Putamen (tissue), 1 donor: ENCODE data around the gene PRICKLE1.

Experiments
- DNase-seq: peaks from one replicate; pipeline ENCODE4 v3.0.0-alpha.2; 2016; ENCODE audit warnings: low spot score

The PRICKLE1 gene

DNA sequence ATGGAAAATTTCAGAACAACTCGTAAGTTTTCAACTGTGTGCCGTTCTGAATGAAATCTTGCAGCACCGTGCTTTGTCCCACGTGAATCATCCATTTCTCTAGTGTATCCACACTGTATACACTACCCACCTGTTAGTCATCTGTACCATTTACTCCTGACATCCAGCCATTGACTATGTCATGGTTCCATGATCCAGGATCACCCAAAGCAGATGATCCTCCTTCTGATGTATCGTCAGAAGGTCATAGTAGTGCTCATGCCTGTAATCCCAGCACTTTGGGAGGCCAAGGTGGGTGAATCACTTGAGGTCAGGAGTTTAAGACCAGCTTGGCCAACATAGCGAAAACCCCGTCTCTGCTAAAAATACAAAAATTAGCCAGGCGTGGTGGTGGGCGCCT is 140.7 kb downstream of the PRICKLE1 start:
- DNase-seq = no peak

DNA sequence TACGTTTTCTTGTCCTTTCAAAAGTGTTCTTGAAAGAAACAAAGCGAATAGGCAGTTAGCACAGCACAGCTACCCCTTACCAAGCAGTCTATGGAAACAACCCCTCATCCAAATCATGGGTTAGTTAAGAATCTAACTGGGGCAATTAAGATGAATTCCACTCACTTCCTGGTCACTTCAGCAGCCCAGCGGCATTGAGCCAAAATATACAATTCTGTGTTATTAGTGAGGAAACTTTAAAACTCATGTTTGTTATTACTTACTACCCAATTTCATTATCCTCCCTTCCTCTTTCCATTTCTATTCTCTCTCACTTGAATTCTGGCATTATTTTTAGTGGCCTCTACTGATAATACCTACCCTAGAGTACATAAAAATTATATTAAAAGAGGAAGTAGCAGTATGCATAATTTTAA is 142.2 kb downstream of the PRICKLE1 start:
- no peak for DNase-seq

DNA sequence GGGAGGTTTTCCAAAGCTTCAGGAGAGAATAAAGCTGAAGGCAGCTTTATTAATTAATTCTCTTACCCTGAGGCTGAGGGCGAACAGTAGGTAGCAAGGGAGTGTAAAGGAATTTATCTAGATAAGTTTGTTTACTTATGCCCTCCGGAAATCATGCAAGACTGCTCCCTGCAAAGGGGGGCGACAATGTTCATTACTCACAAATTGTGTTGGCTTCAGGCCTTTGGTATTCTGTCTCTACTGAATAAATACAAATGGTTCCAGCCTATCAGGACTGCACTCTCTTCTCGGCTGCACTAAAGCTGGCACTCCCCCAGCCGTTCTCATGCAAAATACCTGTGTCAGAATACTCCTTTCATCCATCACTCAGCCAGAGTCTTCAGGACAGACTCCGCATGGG is 142.8 kb downstream of the PRICKLE1 start:
- no peak for DNase-seq

DNA sequence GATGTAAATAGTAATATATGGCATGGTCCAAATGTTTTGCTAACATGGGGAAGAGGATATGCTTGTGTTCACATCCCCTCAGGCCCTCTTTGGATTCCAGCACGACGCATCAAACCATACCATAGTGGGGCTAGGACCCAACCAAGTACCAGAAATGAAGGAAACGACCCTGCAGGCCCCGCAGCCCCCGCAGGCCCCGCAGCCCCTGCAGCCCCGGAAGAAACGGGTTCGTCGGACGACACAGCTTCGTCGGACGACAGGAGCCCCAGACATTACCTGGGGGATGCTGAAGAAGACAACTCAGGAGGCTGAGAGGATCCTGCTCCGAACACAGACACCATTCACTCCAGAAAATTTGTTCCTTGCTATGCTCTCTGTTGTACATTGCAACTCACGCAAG is 143.7 kb downstream of the PRICKLE1 start:
- no peak for DNase-seq

DNA sequence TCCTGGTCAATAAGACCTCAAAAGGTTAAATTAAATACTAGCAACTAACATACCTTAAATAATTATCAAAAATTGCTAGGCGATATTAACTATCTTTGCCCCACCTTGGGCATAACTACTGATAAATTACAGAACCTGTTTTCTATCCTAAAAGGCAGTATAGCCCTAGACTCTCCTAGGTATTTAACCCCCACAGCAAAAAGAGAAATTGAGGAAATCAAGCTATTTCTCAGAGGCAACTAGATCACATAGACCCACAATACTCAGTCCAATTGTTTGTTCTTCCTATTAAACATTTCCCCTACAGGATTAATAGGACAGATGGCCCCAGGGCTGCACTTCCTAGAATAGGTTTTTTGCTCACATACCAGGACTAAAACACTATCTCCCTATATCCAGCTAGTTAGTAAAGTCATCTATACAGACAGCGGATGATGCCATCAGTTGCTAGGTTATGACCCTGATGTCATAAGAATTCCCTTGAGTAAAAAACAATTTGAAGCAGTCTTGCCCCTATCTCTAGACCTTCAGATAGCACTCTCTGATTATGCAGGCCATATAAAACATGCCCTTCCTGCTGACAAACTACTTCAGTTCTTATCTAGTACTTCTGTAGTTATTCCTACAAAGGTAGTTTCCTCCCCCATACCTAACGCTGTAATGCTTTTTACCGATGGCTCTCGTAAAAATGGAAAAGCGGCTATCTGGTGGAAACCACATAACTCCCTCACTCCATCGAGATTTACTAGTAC is 145.2 kb downstream of the PRICKLE1 start:
- DNase-seq = no peak

DNA sequence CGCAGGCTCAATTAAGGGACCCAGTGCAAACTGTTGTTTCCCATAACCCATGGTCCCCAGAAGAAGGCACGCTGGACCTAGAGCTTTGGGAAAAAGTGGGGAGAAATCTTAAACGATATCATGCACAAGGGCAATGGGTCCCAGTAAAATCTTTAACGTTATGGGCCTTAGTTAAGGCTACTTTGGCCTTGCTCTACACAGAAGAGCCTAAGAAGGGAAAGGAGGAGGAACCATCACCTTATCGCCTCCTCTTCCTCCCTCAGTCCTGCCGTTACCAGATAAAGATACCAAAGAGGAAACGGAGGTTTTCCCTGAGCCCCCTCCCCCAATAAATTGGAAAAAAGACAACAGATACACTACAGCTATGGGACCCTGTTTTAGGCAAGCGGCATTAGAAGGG is 146.7 kb downstream of the PRICKLE1 start:
- DNase-seq = no peak

DNA sequence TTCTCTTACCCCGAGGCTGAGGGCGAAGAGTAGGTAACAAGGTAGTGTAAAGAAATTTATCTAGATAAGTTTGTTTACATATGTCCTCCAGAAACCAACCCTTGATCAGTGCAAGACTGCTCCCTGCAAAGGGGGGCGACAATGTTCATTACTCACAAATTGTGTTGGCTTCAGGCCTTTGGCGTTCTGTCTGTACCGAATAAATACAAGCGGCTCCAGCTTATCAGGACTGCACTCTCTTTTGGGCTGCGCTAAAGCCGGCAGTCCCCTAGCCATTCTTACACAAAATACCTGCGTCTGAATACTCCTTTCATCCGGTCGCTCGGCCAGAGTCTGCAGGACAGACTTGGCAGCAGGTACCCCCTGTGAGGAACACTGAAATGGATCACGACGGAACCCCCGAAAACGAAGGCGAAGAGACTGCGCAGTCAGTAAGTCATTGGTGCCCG is 147.2 kb downstream of the PRICKLE1 start:
- DNase-seq = no peak

DNA sequence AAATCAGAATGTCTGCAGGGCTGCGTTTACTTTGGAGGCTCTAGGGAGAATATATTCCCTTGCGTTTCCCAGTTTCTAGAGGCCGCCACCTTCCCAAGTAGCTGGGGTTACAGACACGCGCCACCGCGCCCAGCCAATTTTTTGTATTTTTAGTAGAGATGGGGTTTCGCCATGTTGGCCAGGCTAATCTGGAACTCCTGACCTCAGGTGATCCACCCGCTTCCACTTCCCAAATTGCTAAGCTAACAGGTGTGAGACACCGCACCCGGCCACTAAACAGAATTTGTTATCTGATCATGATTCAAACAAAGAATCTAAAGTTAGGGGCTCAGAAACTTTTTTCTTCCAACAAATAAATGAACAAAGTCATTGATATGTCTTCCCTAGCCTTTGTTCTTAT is 148.9 kb downstream of the PRICKLE1 start:
- no peak for DNase-seq

DNA sequence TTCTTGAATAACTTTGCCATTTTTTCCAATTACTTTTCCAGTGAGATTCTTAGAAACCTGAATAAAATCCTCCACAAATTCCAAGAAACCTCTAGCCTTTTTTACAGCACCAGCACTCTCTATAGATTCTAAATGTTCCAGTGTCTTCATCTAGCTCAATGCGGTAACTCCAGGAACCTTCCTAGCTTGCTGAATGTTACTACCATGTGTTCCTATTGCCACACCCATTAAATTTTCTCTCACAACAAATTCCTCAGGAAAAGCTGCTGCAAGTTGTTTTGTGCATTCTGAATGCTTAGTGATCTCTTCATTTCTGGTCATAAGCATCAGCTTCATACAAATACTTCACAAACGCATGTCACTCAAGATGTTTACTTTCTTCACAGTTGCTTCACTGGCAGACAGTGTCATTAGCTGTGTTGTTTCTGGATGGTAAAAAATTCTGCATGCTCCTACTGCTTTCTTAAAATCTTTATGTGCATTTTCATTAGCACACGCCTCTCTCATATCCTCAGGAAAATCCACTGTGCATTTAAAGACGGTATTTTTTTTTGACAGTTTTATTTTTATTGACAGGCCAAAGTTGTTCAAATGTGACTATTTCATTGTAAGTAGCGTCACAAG is 156.9 kb downstream of the PRICKLE1 start:
- no peak for DNase-seq

DNA sequence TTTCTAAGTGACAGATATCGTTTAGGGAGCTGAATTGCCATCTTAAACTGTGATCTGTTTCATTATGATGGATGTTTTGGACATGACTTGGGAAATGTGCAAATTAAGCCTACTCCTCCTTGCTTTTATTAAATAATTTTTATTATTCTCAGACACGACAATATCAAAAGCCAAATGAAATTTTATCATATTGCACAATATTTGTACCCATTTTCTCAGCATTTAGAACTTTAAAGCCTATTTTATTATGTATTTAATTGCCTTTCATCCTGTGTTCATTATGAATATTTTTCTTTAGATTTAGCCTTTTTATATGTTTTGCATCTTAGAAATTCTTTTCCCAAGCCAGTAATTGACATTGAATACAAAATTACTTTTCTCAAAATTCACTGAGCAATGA is 160.7 kb downstream of the PRICKLE1 start:
- DNase-seq = no peak

DNA sequence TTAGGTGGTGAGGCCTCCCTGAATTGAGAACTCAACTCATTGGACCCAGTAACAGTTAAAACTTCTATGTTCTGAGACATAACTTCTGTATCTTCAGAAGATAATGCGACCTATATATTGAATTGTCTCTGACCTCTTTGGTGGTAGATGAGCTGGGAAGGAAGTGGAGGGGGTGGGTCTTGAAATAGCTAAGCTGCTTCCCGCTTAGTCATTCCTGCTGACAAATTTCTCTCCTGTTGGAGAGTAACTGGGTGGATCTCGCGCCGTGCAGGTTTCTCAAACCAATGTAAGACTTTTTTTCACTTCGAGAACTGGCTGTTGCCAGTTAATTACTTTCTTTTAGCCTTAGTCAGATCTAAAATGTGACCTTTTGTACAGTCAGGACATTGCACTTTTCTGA is 162.8 kb downstream of the PRICKLE1 start:
- DNase-seq = peak; percentile 40

DNA sequence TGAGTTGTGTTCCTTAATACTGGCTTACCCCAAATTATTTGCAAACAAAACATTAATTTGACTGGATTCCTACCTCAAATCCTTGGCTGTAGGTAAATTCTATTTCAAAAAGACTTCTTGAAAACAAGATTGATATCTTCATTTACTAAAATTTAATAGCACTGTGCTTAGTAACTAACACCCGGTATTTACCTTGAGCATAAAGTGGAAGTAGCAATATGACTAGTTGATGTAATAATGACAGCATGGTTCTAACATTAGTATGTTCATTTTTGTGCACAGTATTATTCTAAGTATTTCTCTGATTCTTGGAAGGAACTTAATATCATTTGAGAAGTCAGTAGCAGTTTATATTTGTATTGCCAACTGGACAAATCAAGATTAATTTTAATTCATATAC is 166.8 kb downstream of the PRICKLE1 start:
- no peak for DNase-seq

DNA sequence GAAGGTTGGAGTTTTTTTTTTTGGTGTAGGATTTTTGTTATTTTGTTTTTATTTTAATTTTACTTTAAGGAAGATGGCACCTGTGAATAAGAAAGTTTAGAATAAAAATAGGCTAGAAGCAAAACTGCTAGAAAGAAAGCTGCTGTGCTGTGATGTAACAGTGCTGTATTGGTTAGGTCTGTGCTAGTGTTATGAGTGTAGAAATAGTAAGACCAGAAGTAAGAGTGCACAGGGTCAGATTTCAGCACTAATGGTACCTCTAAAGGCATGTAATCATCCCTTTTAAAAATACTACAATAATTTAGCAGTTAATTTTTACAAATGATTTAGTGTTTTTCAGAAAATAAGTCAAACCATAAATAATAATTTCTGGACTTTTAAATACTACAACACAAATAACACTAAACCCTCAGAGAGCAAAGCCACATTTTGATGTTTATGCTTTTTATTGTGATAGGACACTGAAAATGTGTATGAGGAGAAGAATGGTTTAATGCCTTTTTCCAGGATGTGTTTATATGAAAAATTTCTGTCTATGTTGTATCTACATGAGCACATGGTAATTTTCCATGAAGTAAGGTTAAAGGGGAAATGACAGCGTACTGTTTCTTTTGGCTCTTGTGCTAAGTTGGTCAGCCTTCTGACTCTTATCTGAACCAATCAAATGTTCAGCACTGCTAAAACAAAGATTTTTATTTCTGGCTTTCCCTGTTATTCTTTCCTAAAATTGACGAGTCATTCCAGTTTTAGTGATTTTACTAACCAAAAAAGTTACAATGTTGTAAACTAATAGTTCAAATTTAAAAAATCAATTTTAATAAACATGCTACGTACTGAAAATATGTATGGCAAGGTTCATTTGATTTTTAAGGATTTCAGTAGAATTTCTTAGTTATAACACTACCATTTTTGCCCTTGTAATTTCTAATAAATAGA is 167.4 kb downstream of the PRICKLE1 start:
- DNase-seq = peak; percentile 9

DNA sequence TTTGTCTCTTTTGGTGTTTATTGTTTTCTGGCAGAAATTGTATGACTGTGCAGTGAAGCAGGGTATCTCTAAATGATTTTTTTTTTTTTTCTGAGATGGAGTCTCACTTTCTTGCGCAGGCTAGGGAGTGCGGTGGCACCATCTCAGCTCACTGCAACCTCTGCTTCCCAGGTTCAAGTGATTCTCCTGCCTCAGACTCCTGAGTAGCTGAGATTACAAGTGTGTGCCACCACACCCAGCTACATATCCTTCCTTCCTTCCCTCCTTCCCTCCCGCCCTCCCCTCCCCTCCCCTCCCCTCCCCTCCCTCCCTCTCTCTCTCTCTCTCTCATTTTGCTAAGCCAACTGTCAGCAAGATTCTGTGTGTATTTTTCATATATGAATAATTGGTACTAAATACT is 169.2 kb downstream of the PRICKLE1 start:
- no peak for DNase-seq

DNA sequence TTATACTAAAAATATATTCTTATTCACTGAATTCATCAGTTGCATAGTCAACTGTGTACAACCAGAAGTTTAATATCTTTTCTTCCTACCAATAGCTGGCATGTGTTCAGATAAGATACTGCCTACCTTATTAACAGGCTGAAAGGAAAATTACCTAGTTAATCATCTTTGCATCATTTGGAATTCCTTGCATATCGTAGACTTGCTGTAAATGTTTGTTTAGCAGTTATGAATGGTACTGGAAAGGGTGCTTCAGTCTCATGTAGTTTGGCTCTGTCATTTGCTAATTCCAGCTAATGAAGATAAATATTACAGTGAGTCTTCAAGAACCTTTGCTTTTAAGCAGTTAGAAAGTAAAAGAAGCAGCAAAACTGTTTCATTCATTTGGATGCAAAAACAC is 179.2 kb downstream of the PRICKLE1 start:
- no peak for DNase-seq

DNA sequence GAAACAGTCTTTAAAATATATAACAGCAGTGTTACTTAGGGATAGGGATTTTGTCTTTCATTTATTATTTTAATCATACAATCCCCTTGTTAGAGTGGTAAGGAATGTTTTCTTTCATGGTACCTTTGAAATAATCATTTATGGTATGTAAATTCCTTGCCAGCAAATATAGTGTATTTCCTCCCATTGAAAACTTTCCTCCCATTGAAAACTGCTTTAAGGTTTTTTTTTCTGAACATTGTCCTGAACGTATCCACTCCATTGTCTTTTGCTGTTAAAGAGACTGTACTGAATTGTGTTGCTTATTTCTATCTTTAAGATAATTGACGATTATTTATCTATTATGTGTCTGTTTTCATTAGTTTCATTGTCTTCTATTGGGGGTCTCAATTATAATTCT is 180.1 kb downstream of the PRICKLE1 start:
- no peak for DNase-seq

DNA sequence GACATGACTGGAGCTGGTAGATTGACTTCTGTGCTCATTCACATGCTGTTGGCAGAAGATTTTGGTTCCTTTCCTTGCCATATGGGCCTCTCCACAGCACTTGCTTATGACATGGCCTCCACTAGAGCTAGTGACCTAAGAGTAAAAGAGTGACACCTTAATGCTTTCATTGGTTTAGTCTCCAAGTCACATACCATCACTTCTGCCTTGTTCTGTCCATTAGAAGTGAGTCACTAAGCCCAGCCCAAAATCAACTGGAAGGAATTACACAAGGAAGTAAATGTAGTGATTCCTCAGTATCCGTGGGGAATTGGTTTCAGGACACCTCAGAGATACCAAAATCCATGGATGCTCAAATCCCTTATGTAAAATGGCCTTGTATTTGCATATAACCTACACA is 182.2 kb downstream of the PRICKLE1 start:
- no peak for DNase-seq
